ENCODE measurements around the gene RET.

RET gene

DNA sequence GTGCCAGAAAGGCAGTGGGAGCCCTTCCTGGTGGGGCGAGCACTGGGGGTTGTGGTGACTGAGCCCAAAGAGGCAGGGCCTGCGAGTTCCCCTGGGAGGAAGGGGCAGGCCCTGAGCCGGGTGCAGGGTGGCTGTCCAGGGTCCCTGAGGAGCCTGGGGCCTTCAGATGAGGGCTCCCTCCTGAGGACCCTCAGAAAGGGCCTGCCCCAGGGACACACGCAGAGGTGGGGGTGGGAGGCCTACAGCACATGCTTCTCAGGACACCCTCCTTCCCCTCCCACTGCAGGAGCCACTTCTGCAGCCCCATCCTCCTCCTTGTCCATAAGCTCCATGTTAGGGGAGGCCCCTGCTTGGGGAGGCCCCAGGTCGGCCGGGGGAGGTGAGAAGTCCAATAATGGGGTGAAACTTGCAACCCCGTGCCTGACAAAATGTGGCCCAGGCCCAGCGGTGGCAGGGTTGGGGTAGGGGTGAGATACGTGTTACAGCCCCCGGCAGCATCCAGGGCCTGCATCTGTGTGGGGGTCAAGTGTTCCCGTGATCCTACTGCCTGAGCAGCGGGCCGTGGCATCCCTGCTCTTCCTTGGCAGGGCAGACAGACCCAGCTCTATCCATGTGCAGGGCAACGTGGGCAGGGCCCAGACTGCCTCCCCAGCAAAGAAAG lies 31.8 kb upstream of the RET start:
- no peak for DNase-seq (ENCODE audit: low spot score)

DNA sequence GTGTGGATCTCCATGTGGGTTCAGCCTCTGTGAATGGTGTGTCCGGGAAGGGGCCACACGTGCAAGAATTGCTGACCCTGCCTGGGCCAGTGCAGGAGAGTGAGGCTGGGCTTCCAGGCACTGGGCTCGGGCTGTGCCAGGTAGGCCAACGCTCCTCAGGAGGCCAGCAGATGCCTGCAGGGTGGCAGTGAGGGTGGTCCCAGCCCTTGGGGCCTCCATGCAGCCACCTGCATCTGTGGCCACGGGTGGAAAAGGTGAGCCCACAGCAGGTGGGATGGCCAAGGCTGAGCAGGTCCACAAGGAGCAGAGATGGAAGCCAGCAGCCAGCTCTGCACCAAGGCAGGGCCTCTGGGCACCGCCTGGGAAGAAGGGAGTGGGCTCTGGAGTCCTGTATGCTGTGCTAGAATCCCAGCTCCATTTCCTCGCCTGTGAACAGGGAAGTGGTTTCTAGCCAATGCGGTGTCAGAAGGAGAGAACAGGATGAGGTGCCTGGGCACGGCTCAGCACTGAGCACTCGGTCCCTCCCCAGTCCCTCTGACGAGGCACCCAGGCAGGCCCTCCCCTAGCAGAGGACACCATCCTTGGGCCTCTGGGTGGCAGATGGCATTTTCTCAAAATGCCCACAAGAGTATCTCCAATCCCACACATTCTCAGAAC lies 31.1 kb upstream of the RET start:
- no peak for DNase-seq (ENCODE audit: low spot score)

DNA sequence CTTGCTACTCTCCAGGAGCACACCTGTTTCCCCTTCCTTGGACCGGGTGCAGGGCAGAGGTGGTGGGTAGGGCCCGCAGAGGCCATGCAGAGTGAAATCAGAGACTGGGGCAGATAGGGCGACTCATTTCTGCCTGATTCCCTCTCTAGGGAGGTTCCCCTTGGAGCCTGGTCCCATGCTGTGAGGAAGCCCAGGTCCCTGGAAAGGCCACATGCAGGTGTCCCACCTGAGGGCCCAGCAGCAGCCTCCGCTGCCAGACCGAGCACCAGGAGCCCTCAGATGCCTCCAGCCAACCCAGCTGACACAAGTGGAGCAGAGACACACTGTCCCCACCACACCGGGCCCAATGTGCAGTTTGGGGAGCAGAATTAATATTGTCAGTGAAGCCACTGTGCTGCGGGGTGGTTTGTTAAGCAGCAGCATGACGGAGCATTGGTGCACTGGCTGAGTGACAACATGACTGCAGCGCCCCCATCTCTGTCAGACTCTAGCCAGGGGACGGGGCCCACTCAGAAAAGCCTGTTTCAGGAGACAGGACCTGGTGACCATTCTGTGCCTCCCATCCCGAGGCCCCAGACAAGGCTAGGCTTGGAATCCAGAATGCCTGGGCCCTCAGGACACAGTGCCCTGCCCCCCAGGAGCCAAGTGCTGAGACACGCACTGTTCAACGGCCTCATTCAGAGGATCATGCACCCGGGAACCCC lies 30.4 kb upstream of the RET start:
- no peak for DNase-seq (ENCODE audit: low spot score)

DNA sequence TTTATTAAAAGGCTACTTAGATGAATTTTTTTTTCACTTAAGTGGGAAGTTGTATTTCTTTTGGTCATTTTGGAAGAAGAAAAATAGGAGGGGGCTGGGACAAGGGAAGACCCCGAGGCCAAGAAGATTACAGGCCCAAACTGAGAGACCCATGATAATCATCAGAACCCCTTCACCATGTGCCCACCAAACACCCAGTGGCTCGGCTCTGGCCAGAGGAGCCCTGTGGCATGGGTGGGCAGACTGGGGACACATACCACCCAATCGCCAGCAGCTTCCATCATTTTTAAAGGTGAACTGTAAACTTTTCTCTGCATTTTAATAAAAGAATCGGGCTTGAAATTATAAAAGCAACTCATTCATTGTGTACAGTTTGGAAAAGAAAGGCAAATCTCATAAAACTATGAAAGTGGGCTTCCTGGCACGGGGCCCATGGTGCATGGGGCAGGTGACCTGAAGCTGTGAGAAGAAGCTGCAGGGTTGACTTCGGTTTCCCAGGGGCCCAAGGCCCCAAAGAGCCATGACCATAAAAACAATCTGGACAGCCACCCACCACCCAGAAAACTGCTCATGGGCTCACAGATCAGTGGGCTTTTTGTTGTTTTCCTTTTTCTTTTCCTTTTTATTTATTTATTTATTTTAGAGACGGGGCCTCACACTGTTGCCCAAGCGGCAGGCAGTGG lies 29.4 kb upstream of the RET start:
- no peak for DNase-seq (ENCODE audit: low spot score)

DNA sequence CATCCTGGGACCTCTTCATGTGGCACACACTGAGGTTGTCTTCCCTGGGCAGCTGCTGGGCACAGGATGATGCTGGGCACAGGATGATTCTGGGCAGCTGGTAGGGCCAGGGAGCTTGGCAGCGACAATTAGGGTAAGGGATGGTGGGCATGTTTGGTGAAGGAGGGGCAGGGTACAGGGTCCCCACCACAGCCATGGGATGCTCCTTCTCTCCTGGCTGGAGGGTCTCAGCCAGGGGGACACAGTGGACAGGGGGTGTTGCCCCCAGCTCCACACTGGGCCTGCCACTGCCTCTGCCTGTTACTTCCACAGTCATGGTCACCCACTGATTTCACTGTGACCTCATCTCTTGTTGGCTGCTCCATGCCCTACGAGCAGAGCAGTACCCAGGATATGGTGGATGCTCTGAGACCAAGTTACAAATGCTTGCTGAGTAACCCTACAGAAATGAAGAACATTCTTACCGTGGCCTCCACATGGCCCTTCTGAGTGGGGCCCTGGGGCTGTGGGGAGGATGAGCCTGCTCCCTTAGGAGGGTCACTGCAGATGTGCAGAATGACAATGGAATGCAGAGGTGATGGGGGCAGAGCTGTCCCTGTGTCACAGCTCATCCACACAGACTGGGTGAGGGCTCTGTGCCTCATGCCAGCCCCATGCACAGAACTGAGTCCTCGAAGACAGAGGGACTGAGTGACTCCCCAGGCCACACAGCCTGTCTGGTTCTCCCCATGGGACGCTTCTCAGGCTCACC lies 28.4 kb upstream of the RET start:
- no peak for DNase-seq (ENCODE audit: low spot score)

DNA sequence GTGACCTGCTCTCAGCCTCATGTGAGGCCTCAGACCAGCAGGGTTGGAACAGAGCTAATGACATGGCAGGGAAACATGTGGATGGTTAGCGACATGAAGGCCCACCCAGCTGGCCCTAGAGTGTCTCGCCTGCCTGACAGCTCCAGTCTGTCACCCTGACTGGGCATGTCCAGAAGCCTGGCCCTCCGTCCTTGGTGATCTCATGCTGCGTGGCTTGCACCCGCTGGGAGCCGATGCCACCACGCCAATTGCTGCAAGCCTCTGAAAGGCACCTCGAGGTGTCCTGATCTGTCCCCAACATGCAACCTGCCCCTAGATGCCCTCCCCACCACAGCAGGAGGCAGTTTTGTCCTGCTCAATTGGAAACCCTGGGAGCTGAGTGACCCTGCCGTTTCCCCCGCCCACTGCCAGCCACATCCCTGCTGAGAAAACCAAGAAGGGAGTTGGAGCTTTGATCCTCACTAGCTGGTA lies 27.8 kb upstream of the RET start:
- no peak for DNase-seq (ENCODE audit: low spot score)

DNA sequence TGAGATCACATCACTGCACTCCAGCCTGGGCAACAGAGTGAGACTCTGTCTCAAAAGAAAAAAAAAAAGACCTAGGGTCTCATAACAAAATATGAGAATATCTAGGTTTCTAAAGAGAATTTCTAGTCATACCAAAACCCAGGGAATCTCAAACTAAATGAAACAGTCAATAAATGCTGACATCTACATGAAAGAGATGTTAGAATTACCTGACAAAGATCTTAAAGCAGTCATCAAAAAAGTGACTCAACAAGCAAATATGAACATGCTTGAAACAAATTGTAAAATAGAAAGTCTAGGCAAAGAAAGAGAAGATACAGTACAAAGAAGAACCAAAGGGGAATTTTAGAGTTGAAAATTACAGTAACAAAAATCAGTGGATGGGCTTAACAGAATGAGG lies 26.9 kb upstream of the RET start:
- DNase-seq (ENCODE audit: low spot score) = no peak

DNA sequence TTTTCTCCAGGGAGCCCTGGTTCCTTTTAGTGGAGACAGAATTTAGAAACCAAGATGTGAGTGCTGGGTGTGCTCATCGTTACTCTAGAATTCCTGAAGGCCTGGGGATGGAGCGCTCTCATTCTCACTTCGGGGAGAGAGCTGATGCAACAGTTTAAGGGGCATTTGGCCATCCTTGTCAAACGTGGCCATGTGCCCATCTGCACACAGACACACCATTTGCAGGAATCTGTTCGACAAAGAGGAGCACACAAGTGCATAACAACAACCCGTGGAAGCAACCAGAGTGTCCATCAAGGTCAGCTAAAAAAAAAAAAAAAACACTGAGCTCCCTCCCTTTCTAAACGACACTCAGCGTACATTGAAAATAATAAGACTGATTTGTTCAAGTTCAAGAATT lies 23.0 kb upstream of the RET start:
- no peak for DNase-seq (ENCODE audit: low spot score)

DNA sequence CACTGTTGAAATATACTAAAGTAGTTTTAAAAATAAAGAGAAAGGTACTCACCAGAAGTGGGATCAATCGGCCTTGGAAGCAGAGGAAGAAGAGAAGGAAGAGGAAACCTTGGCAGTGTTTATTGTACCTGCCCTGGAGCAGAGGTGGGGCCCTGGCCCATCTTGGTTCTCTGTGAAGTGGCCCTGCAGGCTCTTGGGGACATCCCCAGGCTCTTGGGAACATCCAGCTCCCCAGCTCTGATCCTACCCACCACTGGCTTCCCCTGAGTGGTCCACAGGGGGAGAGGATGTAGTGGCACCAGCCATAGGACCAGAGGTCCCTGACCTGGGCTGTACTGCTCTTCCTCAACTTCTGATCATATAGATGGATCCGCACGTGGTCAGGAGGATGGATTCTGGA lies 22.3 kb upstream of the RET start:
- DNase-seq (ENCODE audit: low spot score) = no peak

DNA sequence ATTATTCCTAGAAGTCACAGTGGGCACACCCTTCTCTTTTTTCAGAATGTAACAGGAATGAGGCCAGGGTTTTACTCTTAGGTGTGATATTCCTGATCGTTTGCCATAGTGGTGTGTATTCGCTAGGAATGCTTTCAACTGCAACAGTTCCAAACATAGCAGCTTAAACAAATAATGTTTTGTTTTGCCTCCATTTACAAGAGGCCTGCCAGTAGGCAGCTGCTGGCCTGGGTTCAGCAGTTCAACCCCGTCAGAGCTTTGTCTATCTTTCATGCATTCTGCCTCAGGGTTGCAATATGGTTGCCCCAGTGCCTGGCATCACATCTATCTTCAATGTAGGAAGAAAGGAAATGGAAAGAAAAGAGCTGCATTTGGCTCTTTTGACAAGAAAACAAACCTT lies 21.7 kb upstream of the RET start:
- no peak for DNase-seq (ENCODE audit: low spot score)

DNA sequence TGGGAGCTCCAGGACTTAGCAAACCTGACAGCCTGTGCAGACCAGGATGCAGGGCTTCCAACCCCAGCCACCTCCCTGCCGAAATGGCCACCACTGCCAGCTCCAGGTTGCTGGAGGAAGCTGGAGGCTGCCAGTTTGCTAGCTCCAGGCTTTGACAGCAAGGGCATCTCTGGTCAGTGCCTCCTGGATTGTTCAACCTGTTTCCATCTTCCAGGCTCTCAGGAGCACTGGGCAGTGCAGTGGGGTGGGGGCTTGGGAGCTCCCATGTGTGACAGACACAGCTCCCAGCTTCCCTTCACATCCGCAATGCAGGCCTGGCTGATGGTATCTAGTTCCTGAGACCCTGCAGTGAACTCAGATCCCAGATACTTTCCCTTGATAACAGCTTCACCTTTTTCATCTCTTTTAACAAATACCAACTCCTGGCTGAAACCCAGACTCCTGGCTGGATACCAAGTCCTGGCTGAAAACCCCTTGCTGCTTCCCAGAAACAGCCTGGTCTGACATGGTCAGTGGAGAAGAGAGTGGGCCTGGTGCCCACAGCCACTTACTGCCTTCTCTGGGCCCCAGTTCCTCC lies 20.8 kb upstream of the RET start:
- no peak for DNase-seq (ENCODE audit: low spot score)

DNA sequence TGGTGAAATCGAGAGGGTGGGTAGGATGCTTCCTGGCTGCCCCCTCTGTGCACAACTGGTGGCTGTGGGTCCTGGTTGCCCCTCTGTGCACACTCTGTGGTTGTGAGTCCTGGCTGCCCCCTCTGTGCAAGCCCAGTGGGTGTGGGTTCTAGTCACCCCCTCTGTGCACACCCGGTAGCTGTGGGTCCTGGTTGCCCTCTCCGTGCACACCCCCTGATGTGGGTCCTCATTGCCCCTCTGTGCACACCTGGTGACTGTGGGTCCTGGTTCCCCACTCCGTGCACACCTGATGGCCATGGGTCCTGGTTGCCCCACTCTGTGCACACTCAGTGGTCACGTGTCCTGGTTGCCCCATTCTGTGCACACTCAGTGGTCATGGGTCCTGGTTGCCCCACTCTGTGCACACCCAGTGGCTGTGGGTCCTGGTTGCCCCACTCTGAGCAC lies 20.3 kb upstream of the RET start:
- DNase-seq (ENCODE audit: low spot score) = no peak

DNA sequence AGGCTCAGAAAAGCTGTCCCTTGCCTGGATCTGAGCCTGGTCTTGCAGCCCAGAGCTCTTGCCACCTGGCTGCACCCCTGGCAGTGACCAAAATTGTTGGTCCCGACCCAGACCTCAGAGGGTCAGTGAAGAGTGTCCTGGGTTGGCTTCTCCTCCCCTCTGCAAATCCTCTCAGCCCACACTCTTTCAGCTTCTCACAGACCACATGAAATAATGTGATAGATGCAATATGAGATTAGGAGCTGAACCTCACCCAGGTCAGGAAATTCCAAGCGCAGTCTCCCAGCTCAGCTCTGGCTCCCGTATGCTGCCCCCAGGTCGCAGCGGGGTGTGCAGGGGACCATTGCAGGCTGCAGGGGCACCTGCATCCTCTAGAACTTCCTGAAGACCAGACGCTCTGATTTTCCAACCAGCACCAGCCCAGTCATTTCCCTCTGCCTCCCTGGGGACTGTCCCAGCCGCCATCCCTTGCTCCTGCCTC lies 19.6 kb upstream of the RET start:
- DNase-seq (ENCODE audit: low spot score) = no peak

DNA sequence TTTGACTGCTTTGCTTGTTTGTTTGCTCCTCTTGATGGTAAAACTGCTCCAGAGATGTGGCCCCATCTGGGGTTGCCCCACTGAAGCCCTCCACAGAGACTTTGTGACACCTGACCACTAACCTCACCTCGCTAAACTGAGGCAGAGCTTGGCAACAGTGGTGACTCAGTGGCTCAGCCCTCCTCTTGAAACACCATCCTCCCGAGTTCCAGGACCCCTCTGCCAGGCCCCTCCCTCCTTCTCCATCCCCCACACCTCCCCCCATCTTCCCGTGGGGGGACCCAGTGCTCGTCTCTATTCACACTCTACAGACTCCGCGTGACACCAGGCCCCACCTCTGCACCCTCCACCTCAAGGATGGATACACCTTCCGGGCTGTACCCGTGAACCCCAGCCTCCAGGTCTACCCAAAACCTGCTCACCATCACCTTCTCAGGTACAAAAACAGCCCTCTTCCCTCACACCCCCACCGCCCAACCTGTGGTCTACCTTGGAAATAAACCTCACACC lies 19.0 kb upstream of the RET start:
- DNase-seq (ENCODE audit: low spot score) = no peak

DNA sequence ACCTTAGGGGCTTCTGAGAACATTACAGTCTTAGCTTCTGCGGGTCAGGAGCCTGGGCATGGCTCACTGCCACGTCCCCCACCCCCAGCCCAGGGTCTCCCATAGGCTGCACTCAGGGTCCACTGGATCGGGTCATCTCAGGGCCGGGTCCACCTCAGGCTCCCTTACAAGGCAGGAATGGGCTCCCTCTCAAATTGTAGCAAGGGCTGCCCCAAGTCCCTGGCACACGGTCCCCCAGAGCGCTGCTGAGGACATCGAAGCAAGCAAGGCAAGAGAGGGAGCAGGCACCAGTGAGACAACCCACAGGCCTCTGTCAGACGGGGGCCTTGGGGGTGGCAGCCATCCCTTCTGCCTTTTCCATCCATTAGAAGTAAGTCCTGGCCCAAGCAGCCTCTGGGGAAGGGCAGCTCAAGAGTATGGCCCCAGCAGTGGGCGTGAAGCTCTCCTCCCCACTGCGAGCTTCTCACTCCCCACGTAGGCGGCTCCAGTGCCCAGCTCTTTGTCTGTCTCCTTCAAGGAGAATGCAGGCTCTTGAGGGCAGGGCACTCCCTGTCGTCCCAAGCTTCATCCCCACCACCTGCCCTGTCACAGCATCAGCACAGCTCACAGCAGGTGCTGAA lies 18.0 kb upstream of the RET start:
- DNase-seq (ENCODE audit: low spot score) = no peak

DNA sequence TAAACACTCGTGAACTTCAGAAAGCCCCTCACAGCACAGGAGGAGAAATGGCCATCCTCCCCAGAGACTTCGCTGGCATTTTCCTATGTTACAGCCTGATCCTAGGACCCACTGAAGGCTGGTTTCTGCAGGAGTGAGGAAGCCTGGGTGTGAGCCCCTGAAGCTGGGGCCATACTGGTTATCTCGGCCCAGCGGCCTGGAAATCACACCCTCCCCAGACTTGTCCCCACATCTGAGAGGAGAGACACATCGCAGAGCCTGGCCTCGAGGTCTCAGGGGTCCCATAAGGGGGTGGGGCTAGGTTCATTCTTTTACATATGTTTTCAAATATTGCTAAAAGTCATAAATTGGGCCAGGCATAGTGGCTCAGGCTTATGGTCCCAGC lies 17.5 kb upstream of the RET start:
- no peak for DNase-seq (ENCODE audit: low spot score)

DNA sequence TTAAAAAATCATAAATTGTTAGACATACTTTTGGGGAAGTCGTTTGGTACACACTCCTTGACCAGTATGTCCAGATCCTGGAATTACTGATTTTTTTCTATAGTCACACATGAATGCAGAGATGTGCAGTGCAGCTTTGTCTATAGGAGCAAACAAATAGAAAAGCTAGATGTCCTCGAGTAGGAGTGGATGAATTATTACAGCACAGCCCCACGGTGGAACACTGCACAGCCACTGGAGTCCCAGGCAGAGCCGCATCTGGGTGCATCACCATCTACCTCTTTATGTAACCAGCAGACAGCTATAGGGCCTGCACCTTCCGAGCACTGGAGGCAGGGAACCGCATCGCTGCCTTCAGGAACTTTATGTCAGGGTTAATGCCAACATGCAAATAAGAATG lies 17.0 kb upstream of the RET start:
- no peak for DNase-seq (ENCODE audit: low spot score)

DNA sequence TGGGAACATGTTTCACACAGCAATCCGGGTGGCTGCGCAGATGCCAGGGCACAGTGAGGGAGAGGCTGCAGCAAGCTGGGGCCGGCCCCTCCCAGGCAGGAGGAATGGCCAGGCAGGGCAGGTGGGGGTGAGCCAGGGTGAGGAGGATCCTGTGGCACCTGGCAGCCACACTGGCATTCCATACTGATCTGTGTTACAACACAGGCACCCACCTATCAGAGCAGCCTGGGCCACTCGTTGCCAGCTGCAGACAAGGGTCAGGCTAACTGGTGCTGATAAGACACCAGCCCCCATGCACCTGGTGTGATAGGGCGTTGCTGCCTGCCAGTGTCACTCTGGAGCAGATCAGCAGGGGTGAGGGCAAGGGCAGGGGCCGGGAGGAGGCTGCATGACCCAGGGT lies 16.6 kb upstream of the RET start:
- no peak for DNase-seq (ENCODE audit: low spot score)

DNA sequence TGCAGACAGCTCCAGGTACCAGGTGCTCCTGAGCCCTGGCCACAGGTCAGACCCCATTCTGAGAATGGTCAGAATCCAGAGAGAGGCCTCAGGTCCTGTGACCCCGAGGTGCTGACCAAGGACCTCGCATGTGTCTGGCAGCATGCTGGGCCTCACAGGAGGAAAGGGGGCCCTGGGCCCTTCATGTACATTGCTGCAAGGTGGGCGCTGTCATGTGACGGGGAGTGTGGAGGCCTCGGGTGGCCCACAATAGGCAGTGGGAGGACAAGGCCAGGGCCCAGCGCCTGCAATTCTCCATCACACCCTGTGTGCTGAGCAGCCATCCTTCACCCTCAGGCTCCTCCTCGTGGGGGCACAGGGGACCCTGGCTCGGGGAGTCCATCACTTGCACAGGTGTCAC lies 15.5 kb upstream of the RET start:
- no peak for DNase-seq (ENCODE audit: low spot score)

DNA sequence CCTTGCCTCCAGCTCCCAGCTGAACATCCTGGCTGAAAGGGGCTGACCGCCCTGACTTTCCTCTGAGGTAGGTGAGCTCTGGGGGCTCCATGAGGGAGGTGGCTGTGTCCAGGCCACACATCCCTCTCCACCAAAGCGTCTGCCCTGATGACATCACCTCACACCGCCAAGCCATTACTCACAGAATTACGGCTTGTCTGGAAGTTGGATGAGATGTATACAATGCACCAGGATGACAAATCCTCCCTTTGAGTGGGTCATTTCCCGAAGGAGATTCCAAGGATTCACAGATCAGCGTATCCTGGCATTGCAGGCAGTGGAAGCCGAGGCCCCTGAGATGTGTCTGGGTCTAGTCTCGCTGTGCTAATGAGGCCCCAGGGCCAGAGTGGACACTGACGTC lies 15.1 kb upstream of the RET start:
- DNase-seq (ENCODE audit: low spot score) = no peak
